ENCODE data around the gene RNF150.

DNA sequence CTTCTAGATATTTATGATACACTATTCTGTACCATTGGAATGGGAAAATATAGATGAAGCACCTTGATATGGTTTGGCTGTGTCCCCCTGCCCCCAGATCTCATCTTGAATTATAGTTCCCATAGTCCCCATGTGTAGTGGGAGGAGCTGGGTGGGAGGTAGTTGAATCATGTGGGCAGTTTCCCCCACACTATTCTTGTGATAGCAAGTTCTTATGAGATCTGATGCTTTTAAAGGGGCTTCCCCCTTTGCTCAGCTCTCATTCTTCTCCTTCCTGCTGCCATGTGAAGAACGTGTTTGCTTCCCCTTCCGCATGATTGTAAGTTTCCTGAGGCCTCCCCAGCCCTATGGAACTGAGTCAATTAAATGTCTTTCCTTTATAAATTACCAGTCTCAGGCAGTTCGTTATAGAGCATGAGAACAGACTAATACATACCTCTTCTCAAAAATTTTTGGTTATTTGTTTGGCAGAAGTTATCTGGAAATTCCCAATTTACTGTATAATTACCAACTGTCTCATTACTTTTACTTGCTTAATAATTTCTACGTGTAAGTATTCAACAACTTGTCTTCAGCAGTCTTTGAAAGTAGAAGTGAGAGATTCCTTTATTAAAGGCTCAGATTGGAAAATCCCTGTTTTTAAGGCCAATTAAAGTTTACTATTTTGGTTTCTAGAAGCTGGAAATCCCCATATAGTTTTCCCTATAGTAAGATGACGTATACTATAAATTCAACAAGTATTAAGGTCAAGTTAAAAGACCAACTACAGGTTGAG, 152.7 kb downstream of the RNF150 start:
- TF ChIP-seq, protein P1, sequence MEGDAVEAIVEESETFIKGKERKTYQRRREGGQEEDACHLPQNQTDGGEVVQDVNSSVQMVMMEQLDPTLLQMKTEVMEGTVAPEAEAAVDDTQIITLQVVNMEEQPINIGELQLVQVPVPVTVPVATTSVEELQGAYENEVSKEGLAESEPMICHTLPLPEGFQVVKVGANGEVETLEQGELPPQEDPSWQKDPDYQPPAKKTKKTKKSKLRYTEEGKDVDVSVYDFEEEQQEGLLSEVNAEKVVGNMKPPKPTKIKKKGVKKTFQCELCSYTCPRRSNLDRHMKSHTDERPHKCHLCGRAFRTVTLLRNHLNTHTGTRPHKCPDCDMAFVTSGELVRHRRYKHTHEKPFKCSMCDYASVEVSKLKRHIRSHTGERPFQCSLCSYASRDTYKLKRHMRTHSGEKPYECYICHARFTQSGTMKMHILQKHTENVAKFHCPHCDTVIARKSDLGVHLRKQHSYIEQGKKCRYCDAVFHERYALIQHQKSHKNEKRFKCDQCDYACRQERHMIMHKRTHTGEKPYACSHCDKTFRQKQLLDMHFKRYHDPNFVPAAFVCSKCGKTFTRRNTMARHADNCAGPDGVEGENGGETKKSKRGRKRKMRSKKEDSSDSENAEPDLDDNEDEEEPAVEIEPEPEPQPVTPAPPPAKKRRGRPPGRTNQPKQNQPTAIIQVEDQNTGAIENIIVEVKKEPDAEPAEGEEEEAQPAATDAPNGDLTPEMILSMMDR (IDR thresholded peaks at IDR 0.05), result no peak
- TF ChIP-seq POLR2A (IDR thresholded peaks at IDR 0.05), result no peak

All from thyroid gland (tissue), 4 donors.